HCT116 (cell line): ENCODE data around the gene KRI1. TPM values are rescaled to one million over a fixed set of nuclear protein-coding genes. Genes with fewer than 3 reads are reported as not detected.

Experiments used
- ATAC-seq: fragments of 200-7000 bp; cut with Tn5 transposase; 2 replicates; pipeline ENCODE4 v1.9.1; 2020; ENCODE audit warnings: mild to moderate bottlenecking, moderate library complexity
- BruUV-seq: library from RNA; stranded (reverse); fragments of 400-500 nt; replicated peaks from 2 replicates; lab custom pipeline; 2021; lab: Mats Ljungman, UMichigan
- CTCF ChIA-PET: fragments of 300-600 bp; sonication (Branson Sonifier 250); formaldehyde crosslinking; loops from one replicate; lab custom pipeline; 2021; ENCODE audit warnings: antibody characterized with exemption; lab: Charles Lee
- POLR2A ChIA-PET: fragments of 300-600, 350-600 bp; sonication (Branson Sonifier 250); formaldehyde crosslinking; loops from one replicate; lab custom pipeline; 2021; ENCODE audit warnings: antibody characterized with exemption; lab: Charles Lee
- RAD21 ChIA-PET, 2 experiments: fragments of 300-600 bp; sonication (Branson Sonifier 250); formaldehyde crosslinking; loops; one replicate each; lab custom pipeline; 2023; ENCODE audit warnings: low total read pairs in 2 of 2; ENCODE audit not compliant: uncharacterized antibody in 2 of 2, unreplicated experiment in 2 of 2, low non-redundant PET in 1 of 2; lab: Charles Lee
- DNase-seq: peaks from one replicate; pipeline ENCODE4 v3.0.0-alpha.2; 2010; ENCODE audit warnings: low read depth, low spot score
- H2AFZ ChIP-seq: fragments of 200-600 bp; shearing (Covaris generic), sonication (generic); 2 replicates; pipeline ENCODE4 v1.6.1; 2017; ENCODE audit warnings: low read depth, mixed run types, mixed read lengths, antibody characterized with exemption, low read length; ENCODE audit not compliant: poor library complexity, severe bottlenecking
- H3K27ac ChIP-seq: 2 replicates; pipeline ENCODE4 v1.5.1; 2012; ENCODE audit warnings: low read depth, low read length
- H3K27me3 ChIP-seq: fragments of 200-600 bp; sonication (generic); 2 replicates; pipeline ENCODE4 v1.6.1; 2016; ENCODE audit warnings: mixed run types, low read length, mixed read lengths; ENCODE audit not compliant: insufficient read depth
- H3K36me3 ChIP-seq, 2 experiments: fragments of 200-500 bp in 1 of 2; fragments of 200-600 bp in 1 of 2; sonication (Bioruptor generic) in 1 of 2; sonication (generic) in 1 of 2; 2 replicates each; pipeline versions ENCODE4 v1.5.1 to v1.6.1; 2014 to 2016; ENCODE audit warnings: low read length in 2 of 2, inconsistent platforms in 1 of 2, mixed read lengths in 1 of 2, mixed run types in 1 of 2; ENCODE audit not compliant: insufficient read depth in 2 of 2, control insufficient read depth in 1 of 2
- H3K4me1 ChIP-seq, 2 experiments: fragments of 200-600 bp in 1 of 2; sonication (generic) in 1 of 2; 2 replicates each; pipeline versions ENCODE4 v1.5.1 to v1.6.1; 2012 to 2017; ENCODE audit warnings: low read length in 2 of 2, inconsistent platforms in 1 of 2, mild to moderate bottlenecking in 1 of 2, mixed read lengths in 1 of 2, mixed run types in 1 of 2, moderate library complexity in 1 of 2; ENCODE audit not compliant: insufficient read depth in 2 of 2, control insufficient read depth in 1 of 2
- H3K4me2 ChIP-seq: fragments of 200-600 bp; sonication (generic); 2 replicates; pipeline ENCODE4 v1.6.1; 2017; ENCODE audit warnings: mixed run types, low read length, mixed read lengths
- H3K4me3 ChIP-seq, 2 experiments: fragments of 200-600 bp in 1 of 2; sonication (generic) in 1 of 2; replicated peaks in 1 of 2; 2 replicates each; pipeline ENCODE4 v1.5.1; 2011 to 2016; ENCODE audit warnings: low read length in 2 of 2, control low read depth in 1 of 2, low read depth in 1 of 2, mild to moderate bottlenecking in 1 of 2, mixed read lengths in 1 of 2, mixed run types in 1 of 2
- H3K79me2 ChIP-seq: fragments of 200-600 bp; sonication (generic); 2 replicates; pipeline ENCODE4 v1.6.1; 2017; ENCODE audit warnings: mild to moderate bottlenecking, mixed run types, low read length, moderate library complexity, mixed read lengths; ENCODE audit not compliant: insufficient read depth
- H3K9ac ChIP-seq: fragments of 200-600 bp; sonication (generic); 2 replicates; pipeline ENCODE4 v1.6.1; 2016; ENCODE audit warnings: low read length, mixed read lengths
- H3K9me2 ChIP-seq: fragments of 200-600 bp; sonication (generic), shearing (Covaris generic); 2 replicates; pipeline ENCODE4 v1.6.1; 2017; ENCODE audit warnings: mixed run types, mild to moderate bottlenecking, moderate library complexity; ENCODE audit not compliant: insufficient read depth
- H3K9me3 ChIP-seq, 2 experiments: fragments of 200-500 bp in 1 of 2; fragments of 200-600 bp in 1 of 2; sonication (Bioruptor generic) in 1 of 2; sonication (generic) in 1 of 2; 2 replicates each; pipeline ENCODE4 v1.6.1; 2014 to 2017; ENCODE audit warnings: low read length in 2 of 2, mixed read lengths in 2 of 2, inconsistent platforms in 1 of 2, low read depth in 1 of 2, mild to moderate bottlenecking in 1 of 2, mixed run types in 1 of 2, moderate library complexity in 1 of 2; ENCODE audit not compliant: control insufficient read depth in 1 of 2, insufficient read depth in 1 of 2
- H4K20me1 ChIP-seq: fragments of 200-600 bp; sonication (generic), shearing (Covaris generic); 2 replicates; pipeline ENCODE4 v1.6.1; 2017; ENCODE audit warnings: mixed run types, mild to moderate bottlenecking, moderate library complexity; ENCODE audit not compliant: insufficient read depth
- ATF3 ChIP-seq: IDR thresholded peaks from 2 replicates; pipeline ENCODE4 v1.6.1; 2012
- CBX3 ChIP-seq: IDR thresholded peaks from 2 replicates; pipeline ENCODE4 v1.6.1; 2012; ENCODE audit warnings: low read depth
- CEBPB ChIP-seq: IDR thresholded peaks from 2 replicates; pipeline ENCODE4 v1.6.1; 2012; ENCODE audit warnings: low read depth
- EGR1 ChIP-seq: IDR thresholded peaks from 2 replicates; pipeline ENCODE4 v1.6.1; 2012; ENCODE audit warnings: low read depth
- POLR2AphosphoS5 ChIP-seq: IDR thresholded peaks from 2 replicates; pipeline ENCODE4 v1.6.1; 2011; ENCODE audit warnings: mild to moderate bottlenecking, low read depth, low read length, moderate library complexity
- RAD21 ChIP-seq: IDR thresholded peaks from 2 replicates; pipeline ENCODE4 v1.6.1; 2012; ENCODE audit warnings: low read depth, mild to moderate bottlenecking
- SP1 ChIP-seq: IDR thresholded peaks from 2 replicates; pipeline ENCODE4 v1.6.1; 2012; ENCODE audit warnings: low read depth
- TCF7L2 ChIP-seq: IDR thresholded peaks from 2 replicates; pipeline ENCODE4 v1.7.0; 2011; ENCODE audit warnings: borderline replicate concordance, inconsistent platforms; ENCODE audit not compliant: insufficient read depth, insufficient read length; ENCODE audit errors: extremely low read depth
- YY1 ChIP-seq: IDR thresholded peaks from 2 replicates; pipeline ENCODE4 v1.6.1; 2011; ENCODE audit warnings: low read length, low read depth, moderate library complexity, mild to moderate bottlenecking; ENCODE audit not compliant: insufficient replicate concordance; ENCODE audit errors: extremely low read depth
- ZFX ChIP-seq: fragments of 450-650 bp; IDR thresholded peaks from 2 replicates; pipeline ENCODE4 v1.6.1; 2017
- ZNF274 ChIP-seq: fragments of 200-500 bp; sonication (Bioruptor generic); IDR thresholded peaks from 2 replicates; pipeline ENCODE4 v1.6.1; 2014; ENCODE audit warnings: mild to moderate bottlenecking, low read depth, low read length, inconsistent platforms
- intact Hi-C: fragments of 100-400 bp; cut with micrococcal nuclease; formaldehyde crosslinking; loops from 2 replicates; pipeline ENCODE4 v1.10.0; 2022
- total RNA-seq: library from RNA; stranded (reverse); gene quantifications from one replicate; pipeline ENCODE4 v1.2.1, GENCODE V29; 2021; ENCODE audit not compliant: unreplicated experiment
- TF ChIP-seq, protein P1 (sequence below): IDR thresholded peaks from 2 replicates; pipeline ENCODE4 v1.6.1; 2012; ENCODE audit warnings: low read depth
- TF ChIP-seq, protein P2 (sequence below): IDR thresholded peaks from 2 replicates; pipeline ENCODE4 v1.6.1; 2011; ENCODE audit warnings: mild to moderate bottlenecking, low read length, moderate library complexity; ENCODE audit not compliant: insufficient replicate concordance; ENCODE audit errors: extremely low read depth
- TF ChIP-seq, protein P3 (sequence below), 3 experiments: fragments of 200-600 bp in 1 of 3; sonication (generic) in 1 of 3; IDR thresholded peaks in 2 of 3; conservative IDR thresholded peaks in 1 of 3; 2 replicates each; pipeline ENCODE4 v1.5.1; 2012 to 2017; ENCODE audit warnings: low read depth in 2 of 3, low read length in 2 of 3, antibody characterized with exemption in 1 of 3, borderline replicate concordance in 1 of 3, control low read depth in 1 of 3, mild to moderate bottlenecking in 1 of 3, mixed read lengths in 1 of 3, mixed run types in 1 of 3, moderate library complexity in 1 of 3; ENCODE audit not compliant: insufficient read depth in 1 of 3

Gene KRI1
- total RNA-seq, 1 experiment from 2014 or later: 44.0 TPM

GRCh38 chr19:10575011-10575716, 9.4 kb upstream of the KRI1 start:
- Histone ChIP-seq H3K9ac (no peak overlapping the region), H2AFZ (no peak overlapping the region), H3K27ac (no peak overlapping the region), H3K4me1 (peaks cover 8 to 30% of the 10 kb centered on the region in 2 experiments; a peak in 3 of 4 replicates), H3K79me2 (no peaks in the 10 kb centered on the region; the same call in 1 of the 2 replicates), H3K36me3 (peaks cover 5 to 14% of the 10 kb centered on the region in 2 experiments; a peak in 3 of 4 replicates), H3K4me2 (no peak overlapping the region), H3K9me2 (no peaks in the 10 kb centered on the region), H4K20me1 (no peaks in the 10 kb centered on the region), H3K9me3 (no peaks in the 10 kb centered on the region), H3K27me3 (no peaks in the 10 kb centered on the region), H3K4me3 (no peak overlapping the region)
- TF ChIP-seq TCF7L2 (no peak), ZFX (no peak), CBX3 (no peak), YY1 (no peak), CEBPB (no peak), EGR1 (no peak), POLR2AphosphoS5 (no peak), SP1 (no peak), RAD21 (no peak), ZNF274 (no peak), ATF3 (no peak)
- TF ChIP-seq, protein P1, sequence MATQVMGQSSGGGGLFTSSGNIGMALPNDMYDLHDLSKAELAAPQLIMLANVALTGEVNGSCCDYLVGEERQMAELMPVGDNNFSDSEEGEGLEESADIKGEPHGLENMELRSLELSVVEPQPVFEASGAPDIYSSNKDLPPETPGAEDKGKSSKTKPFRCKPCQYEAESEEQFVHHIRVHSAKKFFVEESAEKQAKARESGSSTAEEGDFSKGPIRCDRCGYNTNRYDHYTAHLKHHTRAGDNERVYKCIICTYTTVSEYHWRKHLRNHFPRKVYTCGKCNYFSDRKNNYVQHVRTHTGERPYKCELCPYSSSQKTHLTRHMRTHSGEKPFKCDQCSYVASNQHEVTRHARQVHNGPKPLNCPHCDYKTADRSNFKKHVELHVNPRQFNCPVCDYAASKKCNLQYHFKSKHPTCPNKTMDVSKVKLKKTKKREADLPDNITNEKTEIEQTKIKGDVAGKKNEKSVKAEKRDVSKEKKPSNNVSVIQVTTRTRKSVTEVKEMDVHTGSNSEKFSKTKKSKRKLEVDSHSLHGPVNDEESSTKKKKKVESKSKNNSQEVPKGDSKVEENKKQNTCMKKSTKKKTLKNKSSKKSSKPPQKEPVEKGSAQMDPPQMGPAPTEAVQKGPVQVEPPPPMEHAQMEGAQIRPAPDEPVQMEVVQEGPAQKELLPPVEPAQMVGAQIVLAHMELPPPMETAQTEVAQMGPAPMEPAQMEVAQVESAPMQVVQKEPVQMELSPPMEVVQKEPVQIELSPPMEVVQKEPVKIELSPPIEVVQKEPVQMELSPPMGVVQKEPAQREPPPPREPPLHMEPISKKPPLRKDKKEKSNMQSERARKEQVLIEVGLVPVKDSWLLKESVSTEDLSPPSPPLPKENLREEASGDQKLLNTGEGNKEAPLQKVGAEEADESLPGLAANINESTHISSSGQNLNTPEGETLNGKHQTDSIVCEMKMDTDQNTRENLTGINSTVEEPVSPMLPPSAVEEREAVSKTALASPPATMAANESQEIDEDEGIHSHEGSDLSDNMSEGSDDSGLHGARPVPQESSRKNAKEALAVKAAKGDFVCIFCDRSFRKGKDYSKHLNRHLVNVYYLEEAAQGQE: no peak
- TF ChIP-seq, protein P2, sequence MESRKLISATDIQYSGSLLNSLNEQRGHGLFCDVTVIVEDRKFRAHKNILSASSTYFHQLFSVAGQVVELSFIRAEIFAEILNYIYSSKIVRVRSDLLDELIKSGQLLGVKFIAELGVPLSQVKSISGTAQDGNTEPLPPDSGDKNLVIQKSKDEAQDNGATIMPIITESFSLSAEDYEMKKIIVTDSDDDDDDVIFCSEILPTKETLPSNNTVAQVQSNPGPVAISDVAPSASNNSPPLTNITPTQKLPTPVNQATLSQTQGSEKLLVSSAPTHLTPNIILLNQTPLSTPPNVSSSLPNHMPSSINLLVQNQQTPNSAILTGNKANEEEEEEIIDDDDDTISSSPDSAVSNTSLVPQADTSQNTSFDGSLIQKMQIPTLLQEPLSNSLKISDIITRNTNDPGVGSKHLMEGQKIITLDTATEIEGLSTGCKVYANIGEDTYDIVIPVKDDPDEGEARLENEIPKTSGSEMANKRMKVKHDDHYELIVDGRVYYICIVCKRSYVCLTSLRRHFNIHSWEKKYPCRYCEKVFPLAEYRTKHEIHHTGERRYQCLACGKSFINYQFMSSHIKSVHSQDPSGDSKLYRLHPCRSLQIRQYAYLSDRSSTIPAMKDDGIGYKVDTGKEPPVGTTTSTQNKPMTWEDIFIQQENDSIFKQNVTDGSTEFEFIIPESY: no peak
- TF ChIP-seq, protein P3, sequence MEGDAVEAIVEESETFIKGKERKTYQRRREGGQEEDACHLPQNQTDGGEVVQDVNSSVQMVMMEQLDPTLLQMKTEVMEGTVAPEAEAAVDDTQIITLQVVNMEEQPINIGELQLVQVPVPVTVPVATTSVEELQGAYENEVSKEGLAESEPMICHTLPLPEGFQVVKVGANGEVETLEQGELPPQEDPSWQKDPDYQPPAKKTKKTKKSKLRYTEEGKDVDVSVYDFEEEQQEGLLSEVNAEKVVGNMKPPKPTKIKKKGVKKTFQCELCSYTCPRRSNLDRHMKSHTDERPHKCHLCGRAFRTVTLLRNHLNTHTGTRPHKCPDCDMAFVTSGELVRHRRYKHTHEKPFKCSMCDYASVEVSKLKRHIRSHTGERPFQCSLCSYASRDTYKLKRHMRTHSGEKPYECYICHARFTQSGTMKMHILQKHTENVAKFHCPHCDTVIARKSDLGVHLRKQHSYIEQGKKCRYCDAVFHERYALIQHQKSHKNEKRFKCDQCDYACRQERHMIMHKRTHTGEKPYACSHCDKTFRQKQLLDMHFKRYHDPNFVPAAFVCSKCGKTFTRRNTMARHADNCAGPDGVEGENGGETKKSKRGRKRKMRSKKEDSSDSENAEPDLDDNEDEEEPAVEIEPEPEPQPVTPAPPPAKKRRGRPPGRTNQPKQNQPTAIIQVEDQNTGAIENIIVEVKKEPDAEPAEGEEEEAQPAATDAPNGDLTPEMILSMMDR (IDR thresholded peaks at IDR 0.05 in 2 of 3, conservative IDR thresholded peaks at IDR 0.05 in 1 of 3; ENCODE audit: borderline replicate concordance in 1 of 3, insufficient read depth in 1 of 3, low read depth in 2 of 3, low read length in 2 of 3): no peak
- RAD21 ChIA-PET: no interaction called here
- POLR2A ChIA-PET: no interaction called here
- ATAC-seq (no peak), DNase-seq (no peak)
- BruUV-seq: no TSS peak
- intact Hi-C loops: no loop called here
- CTCF ChIA-PET: interaction anchor here (0.6 kb wide), 1 partner anchor 101 kb away, joined by 3 read pairs; no protein-coding TSS in a partner anchor
